Brain microvascular endothelial cell (primary cell): Measurements from ENCODE around the gene KCNIP3.

Experiments
- DNase-seq: peaks from one replicate; pipeline ENCODE4 v3.0.0-alpha.2; 2020
- H3K27ac ChIP-seq: fragments of 250-450 bp; sonication (Bioruptor Pico); 2 replicates; pipeline ENCODE4 v1.5.1; 2020; ENCODE audit warnings: mild to moderate bottlenecking, moderate library complexity
- H3K27me3 ChIP-seq: fragments of 250-450 bp; sonication (Bioruptor Pico); replicated peaks from 2 replicates; pipeline ENCODE4 v1.5.1; 2020; ENCODE audit warnings: mild to moderate bottlenecking
- H3K36me3 ChIP-seq: fragments of 250-450 bp; sonication (Bioruptor Pico); replicated peaks from 2 replicates; pipeline ENCODE4 v1.5.1; 2020; ENCODE audit warnings: mild to moderate bottlenecking
- H3K4me3 ChIP-seq: 2 replicates; pipeline ENCODE4 v1.5.1; 2011; ENCODE audit warnings: low read depth, mild to moderate bottlenecking, control low read depth, low read length, moderate library complexity
- CTCF ChIP-seq: IDR thresholded peaks from 2 replicates; pipeline ENCODE4 v1.5.1; 2011; ENCODE audit warnings: low read depth, mild to moderate bottlenecking, moderate library complexity, low read length, control low read depth, inconsistent platforms; ENCODE audit errors: missing control alignments
- in situ Hi-C: cut with HindIII; loops from 2 replicates; pipeline ENCODE4 v1.10.0; 2017; ENCODE audit warnings: low sequenced_read_pairs, low pct_ligation_motif_present

Gene KCNIP3

DNA sequence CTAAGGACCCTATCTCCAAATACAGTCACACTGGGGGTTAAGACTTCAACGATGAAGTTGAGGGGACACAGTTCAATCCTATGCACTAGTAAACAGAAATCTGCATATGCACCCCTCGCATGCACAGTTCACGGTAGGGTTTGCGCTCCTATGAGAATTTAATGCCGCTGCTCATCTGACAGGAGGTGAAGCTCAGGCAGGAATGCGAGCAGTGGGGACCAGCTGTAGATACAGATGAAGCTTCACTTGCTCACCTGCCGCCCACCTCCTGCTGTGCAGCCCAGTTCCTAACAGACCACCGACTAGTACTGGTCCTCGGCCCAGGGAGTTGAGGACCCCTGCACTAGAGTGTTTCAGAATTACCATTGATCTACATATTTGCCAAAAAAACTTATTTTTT lies 65.3 kb downstream of the KCNIP3 start:
- DNase-seq = no peak
- TF ChIP-seq CTCF = no peak
- Histone ChIP-seq H3K36me3 (no peaks in the 10 kb centered on the region), H3K27ac (no peak overlapping the region), H3K4me3 (no peak overlapping the region), H3K27me3 (no peaks in the 10 kb centered on the region)
- in situ Hi-C loops = no loop called here

DNA sequence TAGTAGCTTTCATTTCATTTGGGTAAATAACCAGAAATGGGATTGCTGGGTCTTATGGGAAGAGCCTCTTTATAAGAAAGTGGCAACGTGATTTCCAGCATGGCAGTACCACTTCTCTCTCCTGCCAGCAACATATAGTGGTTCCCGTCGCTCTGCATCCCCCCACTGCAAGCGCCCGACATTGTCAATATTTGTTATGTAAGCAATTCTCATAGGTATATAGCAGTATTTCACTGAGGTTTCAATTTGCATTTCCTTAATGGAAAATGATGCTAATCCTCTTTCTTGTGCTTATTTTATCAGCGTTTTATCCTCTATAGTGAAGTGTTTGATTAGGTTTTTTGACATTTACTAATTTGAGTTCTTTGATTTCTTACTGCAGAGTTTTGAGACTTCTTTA lies 69.4 kb downstream of the KCNIP3 start:
- no peak for TF ChIP-seq CTCF
- H3K27me3 ChIP-seq = no peaks in the 10 kb centered on the region

DNA sequence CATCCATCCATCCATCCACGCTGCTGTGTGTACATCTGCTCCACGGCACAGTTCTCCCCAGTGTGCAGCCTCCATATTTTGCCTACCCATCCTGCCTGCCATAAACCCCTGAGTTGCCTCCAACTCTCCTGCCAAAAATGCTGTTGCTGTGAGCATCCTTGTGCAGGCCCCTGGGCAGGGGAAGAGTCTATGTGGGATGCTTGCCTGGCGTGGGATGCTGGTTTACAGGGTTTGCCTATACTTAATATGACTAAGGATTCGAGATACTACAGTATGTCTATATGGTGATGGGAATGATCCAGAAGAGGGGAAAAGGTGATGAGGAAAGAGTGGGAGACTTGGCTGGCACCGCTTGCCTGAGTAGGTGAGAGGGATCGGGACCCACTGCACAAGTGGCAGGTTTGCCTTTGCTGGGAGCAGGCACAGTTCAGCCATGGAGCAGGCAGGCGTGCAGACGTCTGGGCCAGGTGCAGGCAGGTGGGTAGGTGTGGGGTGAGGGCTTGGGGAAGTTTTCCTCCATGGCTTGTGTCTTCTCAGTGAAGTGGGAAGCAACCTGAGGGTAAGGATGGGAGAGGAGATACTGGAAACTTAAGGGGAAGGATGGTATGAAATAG lies 75.2 kb downstream of the KCNIP3 start:
- Histone ChIP-seq H3K36me3 (no peaks in the 10 kb centered on the region), H3K27ac (no peak overlapping the region), H3K27me3 (peaks cover 14% of the 10 kb centered on the region), H3K4me3 (no peak overlapping the region)
- in situ Hi-C loops = no loop called here
- no peak for TF ChIP-seq CTCF
- no peak for DNase-seq

More for the DNA sequence above, 69.4 kb downstream of the KCNIP3 start:
- Histone ChIP-seq H3K27ac (no peak overlapping the region), H3K36me3 (no peaks in the 10 kb centered on the region), H3K4me3 (no peak overlapping the region)
- no peak for DNase-seq
- in situ Hi-C loops = no loop called here

- Histone ChIP-seq H3K27me3 (peaks cover 14% of the 10 kb centered on the region), H3K4me3 (no peak overlapping the region), H3K27ac (no peak overlapping the region), H3K36me3 (no peaks in the 10 kb centered on the region)
- no peak for TF ChIP-seq CTCF
- in situ Hi-C loops = no loop called here
- no peak for DNase-seq
These were observed 75.7 kb downstream of the KCNIP3 start for GRCh38 chr2:95372845-95373244.

DNA sequence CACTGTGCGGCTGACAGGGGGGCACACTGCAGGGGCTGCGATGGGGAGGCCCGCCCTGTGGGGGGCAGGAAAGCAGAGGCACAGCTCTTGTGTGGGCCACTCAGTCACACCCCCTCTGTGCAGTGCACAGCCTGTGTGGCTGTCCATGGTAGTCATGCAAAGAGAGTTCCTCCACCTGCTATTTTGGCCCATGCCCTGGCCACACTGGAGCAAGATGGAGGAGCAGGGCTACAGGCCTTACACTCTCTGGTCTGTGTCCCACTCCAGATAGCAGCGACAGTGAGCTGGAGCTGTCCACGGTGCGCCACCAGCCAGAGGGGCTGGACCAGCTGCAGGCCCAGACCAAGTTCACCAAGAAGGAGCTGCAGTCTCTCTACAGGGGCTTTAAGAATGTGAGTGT lies 76.9 kb downstream of the KCNIP3 start:
- no peak overlapping the region for H3K27ac ChIP-seq
- no peak for DNase-seq
- H3K27me3 ChIP-seq = peaks cover 14% of the 10 kb centered on the region
- TF ChIP-seq CTCF = no peak
- in situ Hi-C loops = no loop called here
- H3K4me3 ChIP-seq = no peak overlapping the region
- no peaks in the 10 kb centered on the region for H3K36me3 ChIP-seq

GRCh38 chr2:95374451-95374920 lies 77.3 kb downstream of the KCNIP3 start:
- H3K36me3 ChIP-seq = no peaks in the 10 kb centered on the region
- H3K27me3 ChIP-seq = peaks cover 14% of the 10 kb centered on the region
- no peak for TF ChIP-seq CTCF
- in situ Hi-C loops = no loop called here
- no peak overlapping the region for H3K27ac ChIP-seq
- no peak overlapping the region for H3K4me3 ChIP-seq
- no peak for DNase-seq
